Activated CD4-positive, alpha-beta T cell treated with anti-CD3 and anti-CD28 coated beads for 36 hours (primary cell): ENCODE data around the gene FAM171A1. TPM values are rescaled to one million over a fixed set of nuclear protein-coding genes. Genes with fewer than 3 reads are reported as not detected.

Source experiments
- ATAC-seq: fragments of 200-7000 bp; cut with Tn5 transposase; one replicate; pipeline ENCODE4 v1.10.0; 2021; ENCODE audit warnings: mild to moderate bottlenecking, moderate library complexity
- CTCF ChIA-PET: fragments of 350-600 bp; sonication (Branson Sonifier 250); formaldehyde crosslinking; loops from one replicate; lab custom pipeline; 2021; ENCODE audit warnings: antibody characterized with exemption; lab: Charles Lee
- POLR2A ChIA-PET: fragments of 350-600 bp; sonication (Branson Sonifier 250); formaldehyde crosslinking; loops from one replicate; lab custom pipeline; 2021; ENCODE audit warnings: antibody characterized with exemption, inconsistent platforms; lab: Charles Lee
- DNase-seq: peaks from one replicate; pipeline ENCODE4 v3.0.0-alpha.2; 2020
- H3K27ac Mint-ChIP-seq: one replicate; pipeline ENCODE4 v1.8.0; 2021; ENCODE audit warnings: mixed read lengths
- H3K27me3 Mint-ChIP-seq: one replicate; pipeline ENCODE4 v1.8.0; 2021; ENCODE audit warnings: mixed read lengths
- H3K36me3 Mint-ChIP-seq: one replicate; pipeline ENCODE4 v1.8.0; 2021; ENCODE audit warnings: low read depth, mixed read lengths
- H3K4me1 Mint-ChIP-seq: one replicate; pipeline ENCODE4 v1.8.0; 2021; ENCODE audit warnings: mixed read lengths
- H3K4me3 Mint-ChIP-seq: one replicate; pipeline ENCODE4 v1.8.0; 2021; ENCODE audit warnings: mild to moderate bottlenecking, moderate library complexity, mixed read lengths
- H3K9me3 Mint-ChIP-seq: one replicate; pipeline ENCODE4 v1.8.0; 2021; ENCODE audit warnings: low read depth, mixed read lengths
- intact Hi-C, 2 experiments: fragments of 100-400 bp; cut with DNase I in 1 of 2; cut with micrococcal nuclease in 1 of 2; formaldehyde crosslinking; loops; one replicate each; pipeline versions ENCODE4 v1.14.2 to v1.15.1; 2022 to 2024; cut with DNase I, micrococcal nuclease
- total RNA-seq, 2 experiments: library from RNA; stranded (reverse); gene quantifications; one replicate each; pipeline ENCODE4 v1.2.3, GENCODE V29; 2021

Gene FAM171A1
- total RNA-seq, 2 experiments from 2014 or later, result 4.1 to 5.8 TPM

DNA sequence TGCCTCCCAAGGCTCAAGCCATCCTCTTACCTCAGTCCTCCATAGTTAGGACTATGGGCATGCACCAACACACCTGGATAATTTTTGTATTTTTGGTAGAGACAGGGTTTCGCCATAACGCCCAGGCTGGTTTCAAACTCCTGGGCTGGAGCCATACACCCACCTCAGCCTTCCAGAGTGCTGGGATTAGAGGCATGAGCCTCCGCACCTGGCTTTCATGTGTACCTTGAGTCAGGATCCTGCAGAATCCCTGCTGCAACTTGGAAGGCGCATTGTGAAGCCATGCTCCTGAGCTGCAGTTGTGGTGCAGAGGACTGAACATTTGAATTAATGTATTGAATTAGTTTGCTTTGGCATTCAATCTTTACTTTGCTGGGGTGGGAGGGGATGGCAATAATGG is 173.2 kb downstream of the FAM171A1 start:
- Mint-ChIP-seq H3K36me3 (no peaks in the 10 kb centered on the region), H3K27ac (no peak overlapping the region), H3K27me3 (no peaks in the 10 kb centered on the region), H3K9me3 (no peaks in the 10 kb centered on the region), H3K4me1 (peaks cover 11% of the 10 kb centered on the region), H3K4me3 (no peak overlapping the region)
- intact Hi-C loops, result no loop called here
- ChIA-PET POLR2A (no interaction called here), CTCF (interaction anchor here (0.7 kb wide), 1 partner anchor 402 kb away, joined by 3 read pairs; no protein-coding TSS in a partner anchor)
- DNase-seq (no peak), ATAC-seq (no peak)

DNA sequence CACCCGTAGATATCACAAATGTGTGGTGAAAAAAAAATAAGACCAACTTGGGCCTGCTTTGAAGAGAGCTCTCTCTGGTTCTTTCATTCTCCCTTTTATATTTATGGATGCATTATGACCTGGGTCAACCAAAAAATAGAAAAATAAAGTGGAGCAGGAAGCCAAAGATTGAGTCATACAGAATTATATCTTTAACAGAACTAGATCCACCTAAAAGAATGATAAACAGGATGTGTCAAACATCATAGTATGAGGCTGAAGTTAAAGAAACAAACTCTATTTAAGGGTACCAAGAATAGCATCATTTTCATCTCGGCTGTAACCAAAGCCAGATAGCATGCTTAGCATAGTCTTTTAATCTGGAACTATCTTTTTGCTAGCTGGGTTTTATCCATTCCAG is 173.8 kb downstream of the FAM171A1 start:
- Mint-ChIP-seq H3K36me3 (no peaks in the 10 kb centered on the region), H3K27me3 (no peaks in the 10 kb centered on the region), H3K4me3 (no peak overlapping the region), H3K9me3 (no peaks in the 10 kb centered on the region), H3K4me1 (peaks cover 7% of the 10 kb centered on the region), H3K27ac (no peak overlapping the region)
- ATAC-seq (no peak), DNase-seq (no peak)
- POLR2A ChIA-PET, result no interaction called here
- CTCF ChIA-PET, result interaction anchor here (0.7 kb wide), 1 partner anchor 402 kb away, joined by 3 read pairs; no protein-coding TSS in a partner anchor
- intact Hi-C loops, result no loop called here

DNA sequence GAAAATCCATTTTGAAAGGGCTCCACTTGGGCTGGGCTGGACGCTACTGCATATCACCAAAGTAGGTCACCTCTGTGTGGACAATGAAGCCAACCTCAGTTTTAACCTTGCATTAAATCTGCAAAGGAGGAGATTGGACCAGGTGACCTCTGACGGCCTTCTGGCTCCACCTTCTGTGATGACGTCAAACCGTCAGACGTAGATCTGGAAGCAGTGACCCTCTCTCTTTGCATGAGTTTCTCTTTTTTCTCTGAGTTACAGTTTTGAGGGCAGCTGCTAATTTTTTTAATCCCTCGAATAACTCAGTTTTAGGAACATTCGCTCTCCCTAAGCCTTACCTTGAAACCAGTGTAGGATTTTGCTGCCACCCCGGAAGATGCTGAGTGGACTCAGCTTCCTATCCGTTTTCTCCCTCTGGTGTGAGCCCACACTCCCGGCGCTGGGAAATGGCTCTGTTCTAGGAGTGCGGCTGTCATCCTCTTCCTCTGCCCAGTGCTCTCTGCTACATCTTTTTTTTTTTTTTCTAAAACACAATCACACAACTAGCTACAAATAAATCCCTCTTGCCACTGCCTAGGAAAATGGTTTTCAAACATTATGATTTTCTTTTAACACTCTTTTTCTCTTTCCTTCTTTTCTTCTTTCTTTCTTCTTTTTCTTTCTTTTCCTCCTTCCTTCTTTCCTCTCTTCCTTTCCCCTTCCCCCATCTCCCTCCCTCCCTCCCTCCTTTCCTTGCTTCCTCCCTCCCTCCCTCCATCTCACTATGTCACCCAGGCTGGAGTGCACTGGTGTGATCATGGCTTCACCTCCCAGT is 174.9 kb downstream of the FAM171A1 start:
- intact Hi-C loops, result no loop called here
- Mint-ChIP-seq H3K4me3 (peak overlapping the region; percentile 40), H3K4me1 (peaks cover 7% of the 10 kb centered on the region), H3K36me3 (no peaks in the 10 kb centered on the region), H3K27ac (peak overlapping the region; percentile 25), H3K9me3 (no peaks in the 10 kb centered on the region), H3K27me3 (no peaks in the 10 kb centered on the region)
- ChIA-PET CTCF (no interaction called here), POLR2A (no interaction called here)
- ATAC-seq (no peak), DNase-seq (peak; percentile 25)

DNA sequence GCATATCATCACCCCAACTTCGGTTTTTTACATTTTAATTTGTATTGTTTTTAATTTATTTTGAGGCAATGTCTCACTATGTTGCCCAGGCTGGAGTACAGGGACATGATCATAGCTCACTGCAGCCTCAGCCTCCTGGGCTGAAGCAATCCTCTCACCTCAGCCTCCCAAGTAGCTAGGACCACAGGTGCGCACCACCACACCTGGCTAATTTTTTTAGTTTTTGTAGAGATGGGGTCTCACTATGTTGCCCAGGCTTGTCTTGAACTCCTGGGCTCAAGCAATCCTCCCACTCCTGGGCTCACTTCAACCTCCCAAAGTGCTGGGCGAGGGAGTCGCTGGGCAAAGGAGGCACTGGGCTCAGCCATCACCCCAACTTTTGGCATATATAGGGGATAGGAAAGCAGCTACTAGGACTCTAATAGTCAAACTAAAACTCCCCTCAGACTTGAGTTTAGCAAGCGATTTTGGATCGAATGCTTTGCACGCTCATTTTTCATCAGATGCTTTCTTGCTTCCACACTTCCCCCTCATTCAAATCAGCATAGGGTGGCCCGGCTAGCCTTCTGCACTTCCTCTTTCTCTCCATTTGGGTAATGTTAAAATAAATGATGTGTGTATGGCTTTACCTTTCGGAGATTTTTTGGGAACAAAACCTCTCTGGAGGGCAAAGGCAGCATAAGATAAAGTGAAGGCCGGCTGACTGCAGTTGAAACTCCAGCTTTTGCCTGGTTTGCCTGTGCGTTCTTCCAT is 181.8 kb downstream of the FAM171A1 start:
- ChIA-PET CTCF (interaction anchor here (1.0 to 1.2 kb wide), 3 partner anchors 14 to 22 kb away, joined by 3 read pairs; no protein-coding TSS in a partner anchor), POLR2A (interaction anchor here (0.6 to 0.7 kb wide), 2 partner anchors 8 to 15 kb away, joined by 3 to 8 read pairs; no protein-coding TSS in a partner anchor)
- peaks cover 37% of the 10 kb centered on the region for H3K4me1 Mint-ChIP-seq
- H3K9me3 Mint-ChIP-seq, result no peaks in the 10 kb centered on the region
- peak overlapping the region; percentile 73 for H3K27ac Mint-ChIP-seq
- DNase-seq (no peak), ATAC-seq (no peak)
- peaks cover 4% of the 10 kb centered on the region for H3K36me3 Mint-ChIP-seq
- no peak overlapping the region for H3K4me3 Mint-ChIP-seq
- no peaks in the 10 kb centered on the region for H3K27me3 Mint-ChIP-seq
- intact Hi-C loops, result no loop called here

DNA sequence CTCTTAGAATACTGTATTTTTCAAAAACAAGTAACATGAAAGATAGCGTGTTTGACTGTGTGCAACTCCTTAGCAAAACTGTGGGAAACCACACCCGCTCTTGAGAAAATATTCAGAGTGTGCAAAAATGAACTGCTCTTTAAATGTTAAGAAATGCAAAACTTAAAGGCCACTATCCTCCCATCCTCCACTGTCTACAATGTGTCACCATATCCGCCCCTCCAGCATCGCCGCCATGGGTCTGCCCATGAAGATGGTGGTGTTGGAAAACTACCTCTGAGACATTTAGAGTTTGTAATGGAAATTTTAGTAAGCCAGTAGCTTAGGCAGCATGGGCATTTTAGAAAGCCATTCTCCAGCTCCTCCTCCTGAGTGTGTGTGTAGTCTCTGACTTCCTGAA is 182.5 kb downstream of the FAM171A1 start:
- peak overlapping the region; percentile 73 for H3K27ac Mint-ChIP-seq
- ATAC-seq, result peak; percentile 83
- peaks cover 39% of the 10 kb centered on the region for H3K4me1 Mint-ChIP-seq
- intact Hi-C loops, result no loop called here
- peaks cover 4% of the 10 kb centered on the region for H3K36me3 Mint-ChIP-seq
- no peaks in the 10 kb centered on the region for H3K27me3 Mint-ChIP-seq
- no peak overlapping the region for H3K4me3 Mint-ChIP-seq
- no peaks in the 10 kb centered on the region for H3K9me3 Mint-ChIP-seq
- POLR2A ChIA-PET, result no interaction called here
- CTCF ChIA-PET, result interaction anchor here (0.6 to 1.2 kb wide), 3 partner anchors 14 to 179 kb away, joined by 3 read pairs; no protein-coding TSS in a partner anchor
- DNase-seq, result peak; percentile 64

DNA sequence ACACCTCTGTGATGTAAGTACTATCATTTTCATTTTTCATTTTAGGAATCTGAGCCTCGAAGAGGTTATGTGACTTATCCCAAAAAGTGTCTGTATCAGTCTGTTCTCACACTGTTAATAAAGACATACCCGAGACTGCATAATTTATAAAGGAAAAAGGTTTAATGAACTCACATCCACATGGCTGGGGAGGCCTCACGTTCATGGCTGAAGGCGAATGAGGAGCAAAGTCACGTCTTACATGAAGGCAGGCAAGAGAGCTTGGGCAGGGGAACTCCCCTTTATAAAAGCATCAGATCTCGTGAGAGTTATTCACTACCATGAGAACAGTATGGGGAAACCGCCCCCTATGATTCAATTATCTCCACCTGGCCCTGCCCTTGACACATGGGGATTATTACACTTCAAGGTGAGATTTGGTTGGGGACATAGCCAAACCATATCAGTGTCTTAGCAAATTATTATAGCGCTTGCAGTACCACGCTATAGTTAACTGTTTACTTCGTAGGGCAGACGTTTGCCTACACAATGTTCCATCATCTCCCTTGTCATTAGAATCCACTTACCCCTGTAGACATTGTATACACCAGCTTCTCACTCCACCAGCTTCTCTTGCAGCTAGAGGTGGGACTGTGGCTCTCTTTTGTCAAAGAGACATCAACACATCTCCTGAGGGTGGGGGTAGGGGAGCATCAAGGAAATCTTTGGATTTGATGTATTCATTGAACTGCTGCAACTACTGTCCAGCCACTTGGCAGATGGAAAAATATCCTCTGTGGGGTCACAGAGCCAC is 187.2 kb downstream of the FAM171A1 start:
- ChIA-PET CTCF (interaction anchor here (0.6 to 0.7 kb wide), 3 partner anchors 8 to 789 kb away, joined by 4 read pairs; no protein-coding TSS in a partner anchor), POLR2A (interaction anchor here (0.7 kb wide), 1 partner anchor 76 kb away, joined by 3 read pairs; no protein-coding TSS in a partner anchor)
- peaks cover 4% of the 10 kb centered on the region for H3K36me3 Mint-ChIP-seq
- intact Hi-C loops, result no loop called here
- H3K9me3 Mint-ChIP-seq, result no peaks in the 10 kb centered on the region
- no peak overlapping the region for H3K27ac Mint-ChIP-seq
- peaks cover 36% of the 10 kb centered on the region for H3K4me1 Mint-ChIP-seq
- H3K27me3 Mint-ChIP-seq, result no peaks in the 10 kb centered on the region
- H3K4me3 Mint-ChIP-seq, result no peak overlapping the region
- no peak for DNase-seq
- ATAC-seq, result no peak

DNA sequence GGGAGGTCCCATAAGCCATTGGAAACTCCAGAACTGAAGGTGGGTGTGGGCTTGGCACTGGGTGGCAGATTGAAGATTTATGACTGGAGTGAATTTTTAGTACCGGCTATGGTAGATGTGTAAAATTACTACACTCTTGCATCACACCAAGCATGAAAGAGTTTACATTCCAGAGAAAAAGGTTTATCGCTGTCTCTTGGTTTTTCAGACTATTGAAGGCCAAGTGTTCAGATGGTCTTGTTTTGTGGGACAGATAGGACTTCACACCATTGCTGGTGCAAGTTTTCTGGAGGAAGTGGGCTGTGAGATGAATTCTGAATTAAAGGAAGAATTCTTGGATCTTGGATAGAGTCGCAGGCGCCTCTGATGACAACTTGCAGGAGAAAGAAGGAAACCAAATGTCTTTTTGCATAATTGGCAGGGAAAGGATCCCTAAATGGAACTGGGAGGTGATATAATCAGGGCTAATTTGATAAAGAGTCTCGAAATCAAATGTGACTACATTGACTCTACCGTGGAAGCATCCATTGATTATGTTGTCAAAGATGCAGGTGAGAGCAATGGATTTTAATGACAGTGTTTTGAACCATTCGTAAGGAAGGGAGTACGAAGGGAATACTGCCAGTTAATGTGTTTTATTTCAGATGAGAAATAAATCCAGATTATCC is 188.4 kb downstream of the FAM171A1 start:
- ChIA-PET POLR2A (no interaction called here), CTCF (interaction anchor here (0.7 kb wide), 1 partner anchor 685 kb away, joined by 4 read pairs; no protein-coding TSS in a partner anchor)
- no peak for ATAC-seq
- no peak for DNase-seq
- Mint-ChIP-seq H3K27ac (no peak overlapping the region), H3K4me3 (no peak overlapping the region), H3K4me1 (peaks cover 29% of the 10 kb centered on the region), H3K9me3 (no peaks in the 10 kb centered on the region), H3K27me3 (no peaks in the 10 kb centered on the region), H3K36me3 (peaks cover 4% of the 10 kb centered on the region)
- intact Hi-C loops, result no loop called here

DNA sequence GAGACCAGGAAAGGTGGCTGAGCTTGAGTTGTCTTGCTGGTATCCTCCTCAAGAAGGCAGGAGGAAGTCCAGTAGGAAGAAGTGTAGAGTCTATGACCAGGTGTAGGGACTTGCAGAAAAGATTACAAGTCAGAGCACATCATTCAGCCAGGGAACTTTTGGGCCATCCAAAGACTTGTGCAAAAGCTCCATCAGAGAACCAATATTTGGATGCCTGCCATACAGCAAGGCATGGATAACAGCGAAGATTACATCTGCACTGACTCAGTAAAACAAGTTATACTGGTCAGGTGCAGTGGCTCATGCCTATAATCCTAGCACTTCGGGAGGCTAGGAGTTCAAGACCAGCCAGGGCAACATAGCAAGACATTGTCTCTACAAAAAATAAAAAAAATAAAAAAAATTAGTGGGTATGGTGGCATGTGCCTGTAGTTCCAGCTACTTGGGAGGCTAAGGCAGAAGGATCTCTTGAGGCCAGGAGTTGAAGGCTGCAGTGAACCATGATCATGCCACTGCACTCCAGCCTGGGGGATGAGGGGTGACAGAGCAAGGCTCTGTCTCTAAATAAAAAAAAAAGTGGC is 189.4 kb downstream of the FAM171A1 start:
- Mint-ChIP-seq H3K4me3 (no peak overlapping the region), H3K4me1 (peaks cover 25% of the 10 kb centered on the region), H3K36me3 (peaks cover 4% of the 10 kb centered on the region), H3K27me3 (no peaks in the 10 kb centered on the region), H3K9me3 (no peaks in the 10 kb centered on the region), H3K27ac (no peak overlapping the region)
- ChIA-PET POLR2A (interaction anchor here (0.7 to 1.1 kb wide), 2 partner anchors 8 to 199 kb away, joined by 3 to 4 read pairs; no protein-coding TSS in a partner anchor), CTCF (interaction anchor here (0.7 to 1.1 kb wide), 2 partner anchors 15 to 684 kb away, joined by 3 to 4 read pairs; no protein-coding TSS in a partner anchor)
- no peak for DNase-seq
- ATAC-seq, result no peak
- intact Hi-C loops, result no loop called here

DNA sequence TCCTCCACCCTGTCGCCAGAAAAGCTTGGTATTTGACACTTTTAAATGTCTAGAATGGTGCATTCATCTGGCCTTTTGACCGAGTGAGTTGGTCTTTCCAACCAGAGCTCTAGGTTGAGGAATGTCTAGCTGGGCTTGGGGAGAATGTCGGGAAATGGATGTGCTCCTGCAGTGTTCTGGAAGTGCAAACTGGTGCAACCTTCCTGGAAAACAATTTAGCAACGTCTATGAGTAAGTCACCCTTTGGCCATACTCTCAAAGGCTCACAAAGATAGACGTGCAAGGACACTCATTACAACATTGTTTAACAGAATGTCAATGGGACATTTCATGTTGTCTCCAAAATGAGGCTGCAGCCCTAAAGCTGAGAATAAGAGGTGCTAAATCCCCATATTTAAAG is 190.4 kb downstream of the FAM171A1 start:
- Mint-ChIP-seq H3K4me3 (no peak overlapping the region), H3K9me3 (no peaks in the 10 kb centered on the region), H3K4me1 (peaks cover 17% of the 10 kb centered on the region), H3K36me3 (peaks cover 4% of the 10 kb centered on the region), H3K27me3 (no peaks in the 10 kb centered on the region), H3K27ac (no peak overlapping the region)
- CTCF ChIA-PET, result interaction anchor here (1.1 kb wide), 1 partner anchor 14 kb away, joined by 3 read pairs; no protein-coding TSS in a partner anchor
- POLR2A ChIA-PET, result interaction anchor here (1.1 kb wide), 1 partner anchor 9 kb away, joined by 3 read pairs; no protein-coding TSS in a partner anchor
- no peak for DNase-seq
- intact Hi-C loops, result no loop called here
- no peak for ATAC-seq

DNA sequence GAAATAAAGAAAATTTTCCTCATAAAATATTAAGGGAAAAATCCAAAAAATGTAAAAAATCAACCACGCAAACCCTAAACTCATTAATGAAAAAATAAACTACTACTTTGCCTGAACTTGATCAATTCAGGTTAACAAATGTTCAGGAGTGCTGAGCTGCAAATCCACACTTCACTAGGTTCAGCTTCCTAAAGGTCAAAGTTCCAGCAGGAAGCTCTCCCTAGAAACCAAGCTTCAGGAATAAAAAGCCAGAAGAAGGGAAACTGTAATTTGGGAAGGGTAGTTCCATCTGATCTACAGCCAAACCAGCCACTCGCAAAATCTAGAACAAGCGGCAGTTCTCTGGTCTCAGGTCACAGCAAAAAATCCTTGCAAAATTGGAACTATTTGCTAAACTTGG is 194.8 kb downstream of the FAM171A1 start:
- ATAC-seq (no peak), DNase-seq (no peak)
- ChIA-PET CTCF (no interaction called here), POLR2A (interaction anchor here (0.6 kb wide), 1 partner anchor 202 kb away, joined by 3 read pairs; no protein-coding TSS in a partner anchor)
- Mint-ChIP-seq H3K9me3 (no peaks in the 10 kb centered on the region), H3K4me1 (peaks cover 17% of the 10 kb centered on the region), H3K27me3 (no peaks in the 10 kb centered on the region), H3K27ac (no peak overlapping the region), H3K36me3 (no peaks in the 10 kb centered on the region), H3K4me3 (no peak overlapping the region)
- intact Hi-C loops, result no loop called here
